CMK (cell line): Measurements from ENCODE around the gene GPRC5B.

Source experiments
- DNase-seq: peaks from one replicate; pipeline ENCODE4 v3.0.0-alpha.2; 2010; ENCODE audit warnings: low read depth

GPRC5B gene

DNA sequence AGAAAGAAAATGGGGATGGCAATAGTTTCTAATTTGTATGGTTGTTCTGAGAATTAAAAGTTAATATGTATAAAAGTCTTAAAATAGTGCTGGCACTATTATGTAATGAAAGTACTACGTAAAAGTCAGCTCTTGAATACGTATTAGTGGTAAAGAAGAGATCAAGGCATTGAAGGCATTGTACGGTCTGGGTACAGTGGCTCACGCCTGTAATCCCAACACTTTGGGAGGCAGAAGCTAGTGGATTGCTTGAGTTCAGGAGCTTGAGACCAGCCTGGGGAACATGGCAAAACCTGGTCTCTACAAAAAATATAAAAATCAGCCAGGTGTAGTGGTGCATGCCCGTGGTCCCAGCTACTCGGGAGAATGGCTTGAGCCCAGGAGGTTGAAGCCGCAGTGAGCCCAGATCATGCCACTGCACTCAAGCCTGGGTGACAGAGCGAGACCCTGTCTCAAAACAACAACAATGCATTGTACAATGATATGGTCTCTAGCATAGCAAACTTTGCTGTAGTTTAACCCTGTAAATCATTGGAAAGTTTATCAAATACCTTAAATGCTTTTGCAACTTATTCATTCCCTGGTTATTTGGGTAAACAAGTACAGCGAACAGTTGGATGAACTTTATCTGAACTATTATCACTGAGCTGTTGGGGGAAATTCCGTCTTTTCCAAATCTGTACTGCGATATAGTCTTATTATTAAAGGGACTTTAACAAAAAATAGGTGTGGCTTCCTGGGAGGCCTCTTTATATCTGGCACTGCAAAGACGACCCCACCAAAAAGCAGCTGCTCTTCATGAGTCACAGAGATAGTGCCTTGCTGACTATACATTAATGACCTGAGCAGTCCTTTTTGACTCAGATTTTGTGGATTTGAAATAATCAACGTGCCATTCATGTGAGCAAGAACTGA, 73.6 kb downstream of the GPRC5B start:
- no peak for DNase-seq

DNA sequence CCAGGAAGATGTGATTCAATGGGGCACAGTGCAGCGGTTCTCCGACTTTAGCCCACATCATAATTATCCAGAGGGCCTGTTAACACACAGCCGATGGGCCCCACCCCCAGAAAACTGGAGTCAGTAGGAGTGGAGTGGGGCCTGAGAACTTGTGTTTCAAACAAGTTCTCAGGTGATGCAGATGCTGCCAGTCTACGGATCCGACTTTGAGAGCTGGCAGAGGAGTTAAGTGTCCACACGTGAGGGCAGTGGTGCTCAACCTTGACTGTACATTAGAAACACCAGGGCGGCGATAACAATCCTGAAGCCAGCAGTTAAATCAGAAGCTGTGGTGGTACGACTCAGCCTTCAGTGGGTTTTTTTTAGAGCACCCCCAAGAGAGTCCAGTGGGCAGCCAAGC, 75.0 kb downstream of the GPRC5B start:
- DNase-seq: no peak

GRCh38 chr16:19809121-19809635, 75.5 kb downstream of the GPRC5B start:
- no peak for DNase-seq

DNA sequence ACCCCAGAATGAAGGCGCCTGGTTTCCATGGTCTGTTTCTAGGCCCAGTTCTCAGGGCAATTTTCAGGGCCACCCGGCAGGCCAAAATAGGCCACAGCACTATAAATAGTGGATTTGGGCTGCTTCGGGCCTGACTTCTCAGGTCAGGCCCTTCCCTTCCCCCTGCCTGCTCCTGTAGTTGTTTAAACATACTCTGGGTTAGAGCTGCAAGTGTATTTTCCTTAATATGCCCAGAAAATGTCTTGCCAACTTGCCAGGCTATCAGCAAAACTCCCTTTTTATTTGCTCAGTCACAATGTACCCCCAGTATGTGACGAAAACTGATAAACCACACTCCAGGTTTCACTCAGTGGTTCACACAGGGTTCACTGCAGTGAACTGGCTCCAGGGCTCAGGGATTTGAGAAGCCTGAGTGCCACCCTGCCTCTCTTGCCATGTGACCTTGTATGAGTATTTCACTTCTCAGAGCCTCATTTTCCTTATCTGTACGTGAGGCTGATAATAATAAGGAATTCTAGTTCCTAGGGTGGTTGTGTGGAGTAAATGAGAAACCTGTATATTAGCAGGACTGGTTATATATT, 76.5 kb downstream of the GPRC5B start:
- DNase-seq: no peak
